Brain microvascular endothelial cell (primary cell): ENCODE measurements around the gene NSD1.

ENCODE experiments used
- DNase-seq: peaks from one replicate; pipeline ENCODE4 v3.0.0-alpha.2; 2020
- H3K27ac ChIP-seq: fragments of 250-450 bp; sonication (Bioruptor Pico); 2 replicates; pipeline ENCODE4 v1.5.1; 2020; ENCODE audit warnings: mild to moderate bottlenecking, moderate library complexity
- H3K27me3 ChIP-seq: fragments of 250-450 bp; sonication (Bioruptor Pico); replicated peaks from 2 replicates; pipeline ENCODE4 v1.5.1; 2020; ENCODE audit warnings: mild to moderate bottlenecking
- H3K36me3 ChIP-seq: fragments of 250-450 bp; sonication (Bioruptor Pico); replicated peaks from 2 replicates; pipeline ENCODE4 v1.5.1; 2020; ENCODE audit warnings: mild to moderate bottlenecking
- H3K4me3 ChIP-seq: 2 replicates; pipeline ENCODE4 v1.5.1; 2011; ENCODE audit warnings: low read depth, mild to moderate bottlenecking, control low read depth, low read length, moderate library complexity
- CTCF ChIP-seq: IDR thresholded peaks from 2 replicates; pipeline ENCODE4 v1.5.1; 2011; ENCODE audit warnings: low read depth, mild to moderate bottlenecking, moderate library complexity, low read length, control low read depth, inconsistent platforms; ENCODE audit errors: missing control alignments
- in situ Hi-C: cut with HindIII; loops from 2 replicates; pipeline ENCODE4 v1.10.0; 2017; ENCODE audit warnings: low sequenced_read_pairs, low pct_ligation_motif_present

The NSD1 gene

GRCh38 chr5:177122566-177122965, 11.0 kb upstream of the NSD1 start:
- TF ChIP-seq CTCF = no peak
- no peak overlapping the region for H3K27ac ChIP-seq
- in situ Hi-C loops = no loop called here
- H3K4me3 ChIP-seq = no peak overlapping the region
- H3K27me3 ChIP-seq = no peaks in the 10 kb centered on the region
- H3K36me3 ChIP-seq = no peaks in the 10 kb centered on the region
- DNase-seq = no peak

- TF ChIP-seq CTCF = no peak
- DNase-seq = no peak
- no peaks in the 10 kb centered on the region for H3K36me3 ChIP-seq
- no peaks in the 10 kb centered on the region for H3K27me3 ChIP-seq
- no peak overlapping the region for H3K4me3 ChIP-seq
- in situ Hi-C loops = no loop called here
- H3K27ac ChIP-seq = no peak overlapping the region
Observed at GRCh38 chr5:177123789-177124485, 9.6 kb upstream of the NSD1 start.

DNA sequence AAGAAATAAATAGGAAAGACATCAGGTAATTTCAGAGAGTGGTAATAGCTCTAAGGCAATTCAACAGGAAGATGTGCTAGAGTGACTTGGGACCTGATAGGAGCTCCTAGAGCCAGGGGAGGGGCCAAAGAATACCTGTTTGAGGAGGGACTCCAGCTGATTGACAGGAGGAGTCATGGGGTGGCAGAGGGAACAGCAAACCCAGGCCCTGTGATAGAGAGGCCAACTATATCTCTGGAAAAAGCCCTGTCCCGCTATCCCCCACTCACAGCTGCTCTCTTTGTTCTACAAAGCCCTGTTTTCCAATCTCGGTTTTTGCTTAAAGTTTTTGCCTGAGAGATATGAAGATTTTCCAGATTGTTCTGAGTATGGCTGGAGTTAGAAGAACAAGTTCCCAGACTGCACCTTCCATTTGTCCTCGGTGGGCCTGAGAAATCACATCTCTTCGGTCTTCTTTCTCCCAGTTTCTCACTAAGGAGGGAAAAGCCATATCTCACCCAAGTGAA, 9.0 kb upstream of the NSD1 start:
- no peak for DNase-seq
- in situ Hi-C loops = no loop called here

GRCh38 chr5:177126771-177127170, 6.8 kb upstream of the NSD1 start:
- TF ChIP-seq CTCF = no peak

More for the DNA sequence above, 9.0 kb upstream of the NSD1 start:
- Histone ChIP-seq H3K36me3 (no peaks in the 10 kb centered on the region), H3K27ac (no peak overlapping the region), H3K27me3 (no peaks in the 10 kb centered on the region), H3K4me3 (no peak overlapping the region)
- no peak for TF ChIP-seq CTCF

DNA sequence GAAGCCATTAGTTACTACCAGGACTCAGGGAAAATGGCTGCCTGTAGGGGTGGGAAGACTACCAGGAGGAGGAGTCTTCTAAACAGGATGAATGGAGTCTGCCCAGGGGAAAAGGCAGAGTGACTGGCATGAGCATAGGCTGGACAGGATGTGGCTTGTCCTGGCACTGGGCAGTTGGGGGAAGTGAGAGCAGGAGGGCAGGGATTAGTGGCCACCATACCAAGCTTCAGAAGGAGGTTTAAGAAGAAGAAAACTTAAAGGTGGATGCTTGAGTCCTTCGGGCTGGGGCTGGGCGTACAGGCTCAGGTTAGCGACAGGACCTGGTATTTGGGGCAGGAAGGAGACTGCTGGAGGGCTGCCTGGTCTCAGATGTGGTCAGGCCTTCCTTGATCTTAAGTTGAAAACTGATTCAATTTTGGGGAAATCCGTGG, 5.0 kb upstream of the NSD1 start:
- in situ Hi-C loops = no loop called here
- no peak for DNase-seq

More at GRCh38 chr5:177126771-177127170, 6.8 kb upstream of the NSD1 start:
- no peak overlapping the region for H3K4me3 ChIP-seq
- H3K27me3 ChIP-seq = no peaks in the 10 kb centered on the region
- no peak for DNase-seq
- in situ Hi-C loops = no loop called here
- no peaks in the 10 kb centered on the region for H3K36me3 ChIP-seq
- H3K27ac ChIP-seq = no peak overlapping the region

More for the DNA sequence above, 5.0 kb upstream of the NSD1 start:
- H3K36me3 ChIP-seq = no peaks in the 10 kb centered on the region
- no peak overlapping the region for H3K4me3 ChIP-seq
- TF ChIP-seq CTCF = no peak
- H3K27me3 ChIP-seq = no peaks in the 10 kb centered on the region
- no peak overlapping the region for H3K27ac ChIP-seq
